SK-N-SH treated with all-trans-retinoic acid at 6 μM for 48 hours (cell line): ENCODE data around the gene SPTB.
A peak's percentile ranks its signal among the peaks of the same experiment; 100 is the strongest.

Experiments used
- ATAC-seq: fragments of 200-7000 bp; cut with Tn5 transposase; 3 replicates; pipeline ENCODE4 v1.9.1; 2020; ENCODE audit warnings: mild to moderate bottlenecking, moderate library complexity
- ARNTL ChIP-seq: fragments of 450-650 bp; formaldehyde crosslinking; IDR thresholded peaks from 2 replicates; pipeline ENCODE4 v1.5.0; 2020; ENCODE audit warnings: low read depth, mild to moderate bottlenecking, moderate library complexity, borderline replicate concordance
- BACH2 ChIP-seq: fragments of 250-450 bp; sonication (Bioruptor Pico); IDR thresholded peaks from 2 replicates; pipeline ENCODE4 v1.9.0; 2021; ENCODE audit warnings: mild to moderate bottlenecking, borderline replicate concordance
- CSDC2 ChIP-seq: fragments of 250-450 bp; sonication (Bioruptor Pico); IDR thresholded peaks from 2 replicates; pipeline ENCODE4 v1.5.0; 2020; ENCODE audit warnings: mild to moderate bottlenecking, moderate library complexity
- ESRRG ChIP-seq: fragments of 250-450 bp; sonication (Bioruptor Pico); IDR thresholded peaks from 2 replicates; pipeline ENCODE4 v1.6.1; 2021; ENCODE audit warnings: mild to moderate bottlenecking
- ISL1 ChIP-seq: fragments of 250-450 bp; sonication (Bioruptor Pico); IDR thresholded peaks from 2 replicates; pipeline ENCODE4 v2.1.2; 2022; ENCODE audit warnings: mild to moderate bottlenecking, moderate library complexity
- POU6F1 ChIP-seq: fragments of 250-450 bp; sonication (Bioruptor Pico); IDR thresholded peaks from 2 replicates; pipeline ENCODE4 v1.8.0; 2021; ENCODE audit warnings: low read depth, mild to moderate bottlenecking, moderate library complexity, borderline replicate concordance
- PPARA ChIP-seq: fragments of 250-450 bp; sonication (Bioruptor Pico); IDR thresholded peaks from 2 replicates; pipeline ENCODE4 v1.5.0; 2020; ENCODE audit warnings: mild to moderate bottlenecking, borderline replicate concordance
- RARB ChIP-seq: fragments of 250-450 bp; sonication (Bioruptor Pico); IDR thresholded peaks from 2 replicates; pipeline ENCODE4 v1.8.0; 2021; ENCODE audit warnings: mild to moderate bottlenecking, moderate library complexity
- SNAI2 ChIP-seq: fragments of 250-450 bp; sonication (Bioruptor Pico); IDR thresholded peaks from 2 replicates; pipeline ENCODE4 v1.5.0; 2020; ENCODE audit warnings: mild to moderate bottlenecking, moderate library complexity
- TCF4 ChIP-seq: fragments of 250-450 bp; sonication (Bioruptor Pico); IDR thresholded peaks from 2 replicates; pipeline ENCODE4 v1.8.0; 2021; ENCODE audit warnings: mild to moderate bottlenecking, moderate library complexity, borderline replicate concordance
- TOX ChIP-seq: fragments of 250-450 bp; sonication (Bioruptor Pico); IDR thresholded peaks from 2 replicates; pipeline ENCODE4 v1.8.0; 2021; ENCODE audit warnings: mild to moderate bottlenecking, moderate library complexity, borderline replicate concordance
- TSHZ2 ChIP-seq: fragments of 250-450 bp; sonication (Bioruptor Pico); IDR thresholded peaks from 2 replicates; pipeline ENCODE4 v1.5.0; 2020; ENCODE audit warnings: mild to moderate bottlenecking, moderate library complexity
- ZC3H10 ChIP-seq: fragments of 250-450 bp; sonication (Bioruptor Pico); IDR thresholded peaks from 2 replicates; pipeline ENCODE4 v1.5.1; 2021; ENCODE audit warnings: mild to moderate bottlenecking, moderate library complexity
- ZFP3 ChIP-seq: fragments of 250-450 bp; sonication (Bioruptor Pico); IDR thresholded peaks from 2 replicates; pipeline ENCODE4 v1.5.0; 2020; ENCODE audit warnings: mild to moderate bottlenecking, moderate library complexity
- ZNF565 ChIP-seq: fragments of 450-650 bp; formaldehyde crosslinking; conservative IDR thresholded peaks from 2 replicates; pipeline ENCODE4 v1.5.0; 2020; ENCODE audit warnings: low read depth, mild to moderate bottlenecking, moderate library complexity
- ZNF70 ChIP-seq: fragments of 450-650 bp; formaldehyde crosslinking; IDR thresholded peaks from 2 replicates; pipeline ENCODE4 v1.5.0; 2020; ENCODE audit warnings: mild to moderate bottlenecking, moderate library complexity
- ZNF8 ChIP-seq: fragments of 450-650 bp; formaldehyde crosslinking; IDR thresholded peaks from 2 replicates; pipeline ENCODE4 v1.5.0; 2020; ENCODE audit warnings: mild to moderate bottlenecking, moderate library complexity
- TF ChIP-seq, protein P1 (sequence below): fragments of 250-450 bp; sonication (Bioruptor Pico); IDR thresholded peaks from 2 replicates; pipeline ENCODE4 v1.8.0; 2020; ENCODE audit warnings: mild to moderate bottlenecking, moderate library complexity, borderline replicate concordance
- TF ChIP-seq, protein P2 (sequence below): fragments of 250-450 bp; sonication (Bioruptor Pico); IDR thresholded peaks from 2 replicates; pipeline ENCODE4 v1.5.1; 2021; ENCODE audit warnings: mild to moderate bottlenecking, moderate library complexity
- TF ChIP-seq, protein P3 (sequence below): fragments of 250-450 bp; sonication (Bioruptor Pico); IDR thresholded peaks from 2 replicates; pipeline ENCODE4 v1.5.1; 2020; ENCODE audit warnings: low read depth, mild to moderate bottlenecking, moderate library complexity

SPTB gene

GRCh38 chr14:64764641-64765520 lies 114.8 kb downstream of the SPTB start:
- TF ChIP-seq ZC3H10 (CRISPR knock-in tag): no peak
- TF ChIP-seq ESRRG (CRISPR knock-in tag): no peak
- no peak for TF ChIP-seq ZNF8
- 0 out of 2 replicates have a peak, but pooled peaks have one; percentile 34 for TF ChIP-seq ZFP3 (CRISPR knock-in tag)
- no peak for TF ChIP-seq ZNF565 (CRISPR knock-in tag)
- peak; percentile 14; the same call in 1 of the 2 replicates for TF ChIP-seq TCF4 (CRISPR knock-in tag)
- no peak for TF ChIP-seq TOX (CRISPR knock-in tag)
- ATAC-seq: peak; percentile 80

DNA sequence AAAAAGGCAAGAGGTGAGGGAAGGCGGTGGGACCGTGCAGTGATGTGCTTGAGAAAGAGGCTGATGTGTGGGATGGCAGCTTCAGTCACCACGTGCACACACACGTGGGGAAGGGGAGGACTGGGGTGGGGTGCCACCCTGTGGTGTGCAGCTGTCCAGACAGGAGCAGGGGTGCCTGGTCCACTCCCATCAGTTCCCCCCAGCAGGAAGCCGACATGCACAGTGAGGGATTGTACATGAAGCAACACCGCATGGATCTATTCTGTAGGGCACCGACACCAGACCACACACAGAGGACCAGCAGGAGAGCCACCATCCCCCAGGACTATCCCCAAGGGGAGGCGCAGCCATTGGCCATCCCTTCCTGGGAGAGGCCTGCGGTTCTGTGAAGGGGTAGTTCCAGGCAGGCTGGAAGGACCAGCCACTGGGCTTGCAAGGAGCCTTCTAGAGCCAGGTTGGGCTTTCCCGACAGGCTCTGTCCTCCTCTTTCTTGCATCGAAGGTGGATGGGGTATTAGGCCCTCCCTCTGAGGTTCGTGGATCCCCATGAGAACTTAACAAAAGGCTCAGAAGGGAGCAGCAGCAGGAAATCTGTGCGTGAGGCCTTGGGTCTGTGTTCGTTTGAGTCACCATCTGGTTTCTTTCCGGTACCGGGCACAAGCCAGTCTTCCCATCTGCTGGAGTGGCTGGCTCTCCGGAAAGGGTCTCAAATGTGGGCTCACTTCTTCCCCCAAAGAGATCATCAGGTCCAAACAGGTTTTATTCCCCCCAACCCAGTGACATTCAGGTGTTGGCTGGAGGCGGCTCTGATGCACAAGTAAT lies 115.7 kb downstream of the SPTB start:
- TF ChIP-seq BACH2 (CRISPR knock-in tag): no peak
- no peak for TF ChIP-seq ZNF8
- TF ChIP-seq TCF4 (CRISPR knock-in tag): no peak
- TF ChIP-seq ESRRG (CRISPR knock-in tag): no peak
- no peak for TF ChIP-seq TOX (CRISPR knock-in tag)
- TF ChIP-seq RARB (CRISPR knock-in tag): no peak
- no peak for TF ChIP-seq ZNF70 (CRISPR knock-in tag)
- no peak for TF ChIP-seq SNAI2
- TF ChIP-seq TSHZ2 (CRISPR knock-in tag): no peak
- no peak for TF ChIP-seq ARNTL (CRISPR knock-in tag)
- TF ChIP-seq, protein P1, sequence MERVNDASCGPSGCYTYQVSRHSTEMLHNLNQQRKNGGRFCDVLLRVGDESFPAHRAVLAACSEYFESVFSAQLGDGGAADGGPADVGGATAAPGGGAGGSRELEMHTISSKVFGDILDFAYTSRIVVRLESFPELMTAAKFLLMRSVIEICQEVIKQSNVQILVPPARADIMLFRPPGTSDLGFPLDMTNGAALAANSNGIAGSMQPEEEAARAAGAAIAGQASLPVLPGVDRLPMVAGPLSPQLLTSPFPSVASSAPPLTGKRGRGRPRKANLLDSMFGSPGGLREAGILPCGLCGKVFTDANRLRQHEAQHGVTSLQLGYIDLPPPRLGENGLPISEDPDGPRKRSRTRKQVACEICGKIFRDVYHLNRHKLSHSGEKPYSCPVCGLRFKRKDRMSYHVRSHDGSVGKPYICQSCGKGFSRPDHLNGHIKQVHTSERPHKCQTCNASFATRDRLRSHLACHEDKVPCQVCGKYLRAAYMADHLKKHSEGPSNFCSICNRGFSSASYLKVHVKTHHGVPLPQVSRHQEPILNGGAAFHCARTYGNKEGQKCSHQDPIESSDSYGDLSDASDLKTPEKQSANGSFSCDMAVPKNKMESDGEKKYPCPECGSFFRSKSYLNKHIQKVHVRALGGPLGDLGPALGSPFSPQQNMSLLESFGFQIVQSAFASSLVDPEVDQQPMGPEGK (CRISPR knock-in tag): no peak
- no peak for TF ChIP-seq POU6F1 (CRISPR knock-in tag)
- no peak for TF ChIP-seq ISL1
- TF ChIP-seq, protein P2, sequence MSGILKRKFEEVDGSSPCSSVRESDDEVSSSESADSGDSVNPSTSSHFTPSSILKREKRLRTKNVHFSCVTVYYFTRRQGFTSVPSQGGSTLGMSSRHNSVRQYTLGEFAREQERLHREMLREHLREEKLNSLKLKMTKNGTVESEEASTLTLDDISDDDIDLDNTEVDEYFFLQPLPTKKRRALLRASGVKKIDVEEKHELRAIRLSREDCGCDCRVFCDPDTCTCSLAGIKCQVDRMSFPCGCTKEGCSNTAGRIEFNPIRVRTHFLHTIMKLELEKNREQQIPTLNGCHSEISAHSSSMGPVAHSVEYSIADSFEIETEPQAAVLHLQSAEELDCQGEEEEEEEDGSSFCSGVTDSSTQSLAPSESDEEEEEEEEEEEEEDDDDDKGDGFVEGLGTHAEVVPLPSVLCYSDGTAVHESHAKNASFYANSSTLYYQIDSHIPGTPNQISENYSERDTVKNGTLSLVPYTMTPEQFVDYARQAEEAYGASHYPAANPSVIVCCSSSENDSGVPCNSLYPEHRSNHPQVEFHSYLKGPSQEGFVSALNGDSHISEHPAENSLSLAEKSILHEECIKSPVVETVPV: no peak
- TF ChIP-seq PPARA (CRISPR knock-in tag): no peak
- no peak for TF ChIP-seq CSDC2 (CRISPR knock-in tag)
- TF ChIP-seq, protein P3, sequence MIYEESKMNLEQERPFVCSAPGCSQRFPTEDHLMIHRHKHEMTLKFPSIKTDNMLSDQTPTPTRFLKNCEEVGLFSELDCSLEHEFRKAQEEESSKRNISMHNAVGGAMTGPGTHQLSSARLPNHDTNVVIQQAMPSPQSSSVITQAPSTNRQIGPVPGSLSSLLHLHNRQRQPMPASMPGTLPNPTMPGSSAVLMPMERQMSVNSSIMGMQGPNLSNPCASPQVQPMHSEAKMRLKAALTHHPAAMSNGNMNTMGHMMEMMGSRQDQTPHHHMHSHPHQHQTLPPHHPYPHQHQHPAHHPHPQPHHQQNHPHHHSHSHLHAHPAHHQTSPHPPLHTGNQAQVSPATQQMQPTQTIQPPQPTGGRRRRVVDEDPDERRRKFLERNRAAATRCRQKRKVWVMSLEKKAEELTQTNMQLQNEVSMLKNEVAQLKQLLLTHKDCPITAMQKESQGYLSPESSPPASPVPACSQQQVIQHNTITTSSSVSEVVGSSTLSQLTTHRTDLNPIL (CRISPR knock-in tag): no peak
- ATAC-seq: no peak
